Liver (tissue), 3 donors: Measurements from ENCODE around the gene ABHD17A.

Experiments used
- ATF3 ChIP-seq: IDR thresholded peaks from 2 replicates; pipeline ENCODE4 v1.6.1; 2016; ENCODE audit warnings: antibody characterized with exemption
- CTCF ChIP-seq: fragments of 150-350 bp; IDR thresholded peaks from 2 replicates; pipeline ENCODE4 v1.5.1; 2017; ENCODE audit warnings: improper control_type of control experiment, low read depth, low read length; ENCODE audit not compliant: missing input control
- EGR1 ChIP-seq, 2 donors: IDR thresholded peaks; 2 replicates each; pipeline ENCODE4 v1.6.1; 2016 to 2018; ENCODE audit warnings: antibody characterized with exemption in 2 of 2, low read depth in 2 of 2
- FOXA1 ChIP-seq: IDR thresholded peaks from 2 replicates; pipeline ENCODE4 v1.6.1; 2016; ENCODE audit warnings: antibody characterized with exemption
- HNF4G ChIP-seq: IDR thresholded peaks from 2 replicates; pipeline ENCODE4 v1.6.1; 2016; ENCODE audit warnings: antibody characterized with exemption
- JUND ChIP-seq, 2 donors: IDR thresholded peaks; 2 replicates each; pipeline ENCODE4 v1.6.1; 2016; ENCODE audit warnings: antibody characterized with exemption in 2 of 2
- MAX ChIP-seq: IDR thresholded peaks from 2 replicates; pipeline ENCODE4 v1.6.1; 2016; ENCODE audit warnings: antibody characterized with exemption
- RAD21 ChIP-seq, 2 donors: IDR thresholded peaks; 2 replicates each; pipeline ENCODE4 v1.6.1; 2016; ENCODE audit warnings: antibody characterized with exemption in 2 of 2, mild to moderate bottlenecking in 2 of 2
- REST ChIP-seq: IDR thresholded peaks from 2 replicates; pipeline ENCODE4 v1.6.1; 2016; ENCODE audit warnings: antibody characterized with exemption, mild to moderate bottlenecking
- RXRA ChIP-seq, 2 donors: IDR thresholded peaks; 2 replicates each; pipeline ENCODE4 v1.6.1; 2017 to 2018; ENCODE audit warnings: antibody characterized with exemption in 2 of 2, mild to moderate bottlenecking in 1 of 2
- SP1 ChIP-seq: IDR thresholded peaks from 2 replicates; pipeline ENCODE4 v1.6.1; 2018; ENCODE audit warnings: antibody characterized with exemption, mild to moderate bottlenecking
- TAF1 ChIP-seq: conservative IDR thresholded peaks from 2 replicates; pipeline ENCODE4 v1.6.1; 2016; ENCODE audit warnings: antibody characterized with exemption, mild to moderate bottlenecking
- YY1 ChIP-seq: IDR thresholded peaks from 2 replicates; pipeline ENCODE4 v1.6.1; 2016; ENCODE audit warnings: antibody characterized with exemption, mild to moderate bottlenecking
- ZBTB33 ChIP-seq: IDR thresholded peaks from 2 replicates; pipeline ENCODE4 v1.6.1; 2016; ENCODE audit warnings: antibody characterized with exemption
- donor health status: healthy.
- donor health status: healthy.

DNA sequence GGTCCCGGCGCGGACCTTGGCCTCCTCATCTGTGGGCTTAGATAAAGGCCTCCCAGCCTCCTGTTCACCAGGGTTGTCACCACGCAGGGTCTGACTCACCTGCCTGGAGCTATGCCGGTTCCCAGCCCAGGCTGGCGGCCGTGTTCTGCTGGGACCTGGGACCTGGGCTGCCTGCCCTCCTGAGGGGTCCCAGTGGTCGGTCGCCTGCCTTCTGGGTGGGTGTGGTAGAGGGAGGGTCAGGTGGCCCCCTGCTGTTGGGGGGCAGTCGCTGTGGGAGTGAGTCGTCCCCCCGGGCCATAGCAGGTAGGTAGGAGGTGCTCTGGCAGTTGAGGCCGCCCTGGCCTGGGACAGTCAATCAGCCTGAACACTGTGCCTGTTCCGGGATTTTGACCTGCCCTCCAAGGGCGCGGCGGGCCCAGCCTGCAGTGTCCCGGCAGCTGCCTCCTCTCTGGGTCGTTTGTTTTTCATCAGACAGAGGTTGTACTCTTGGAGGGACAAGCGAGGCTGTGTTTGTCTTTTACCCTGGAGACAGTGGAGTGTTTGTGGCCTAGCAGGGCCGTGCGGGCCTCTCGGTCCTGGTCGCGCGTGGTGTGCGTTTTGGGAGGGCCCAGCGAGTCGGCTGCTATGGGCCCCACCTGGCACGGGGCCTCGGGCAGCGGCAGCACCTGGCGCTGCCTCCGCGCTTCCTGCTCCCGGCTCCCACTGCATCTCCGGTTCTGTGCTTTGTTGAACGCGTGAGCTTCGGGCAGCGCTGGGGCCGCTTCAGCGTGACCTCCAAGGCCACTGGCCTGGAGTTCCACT, 22.5 kb upstream of the ABHD17A start:
- TF ChIP-seq CTCF: no peak
- TF ChIP-seq RAD21 (IDR thresholded peaks at IDR 0.05): no peak
- TF ChIP-seq TAF1: no peak
- no peak for TF ChIP-seq REST
- TF ChIP-seq MAX: no peak
- no peak for TF ChIP-seq YY1
- TF ChIP-seq JUND (IDR thresholded peaks at IDR 0.05): no peak
- TF ChIP-seq FOXA1: no peak
- no peak for TF ChIP-seq HNF4G
- TF ChIP-seq ATF3: no peak
- TF ChIP-seq RXRA (IDR thresholded peaks at IDR 0.05): no peak
- TF ChIP-seq SP1: peak; percentile 8
- TF ChIP-seq ZBTB33: no peak
- TF ChIP-seq EGR1 (IDR thresholded peaks at IDR 0.05; ENCODE audit: low read depth in 2 of 2): no peak
